Tibial nerve (tissue), 4 donors: Measurements from ENCODE around the gene ARHGAP15. TPM values are rescaled to one million over a fixed set of nuclear protein-coding genes. Genes with fewer than 3 reads are reported as not detected.

Source experiments
- DNase-seq, 2 donors: peaks; one replicate each; pipeline ENCODE4 v3.0.0-alpha.2; 2019; ENCODE audit warnings: low spot score in 2 of 2
- H3K27ac ChIP-seq, 4 donors: fragments of 200-600 bp; sonication (generic) in 3 of 4; one replicate each; pipeline ENCODE4 v1.5.1; 2017 to 2019; ENCODE audit warnings: mild to moderate bottlenecking in 1 of 4
- H3K27me3 ChIP-seq, 2 donors: fragments of 200-600 bp; sonication (generic) in 1 of 2; one replicate each; pipeline versions ENCODE4 v1.5.1 to v1.6.0; 2017 to 2019
- H3K36me3 ChIP-seq, 3 donors: fragments of 200-600 bp; sonication (generic); one replicate each; pipeline ENCODE4 v1.5.1; 2018 to 2019
- H3K4me1 ChIP-seq, 4 donors: fragments of 200-600 bp; sonication (generic) in 3 of 4; one replicate each; pipeline ENCODE4 v1.5.1; 2017 to 2019
- H3K4me3 ChIP-seq, 4 donors: fragments of 200-600 bp; sonication (generic) in 3 of 4; one replicate each; pipeline ENCODE4 v1.5.1; 2017 to 2019; ENCODE audit warnings: mild to moderate bottlenecking in 1 of 4, moderate library complexity in 1 of 4
- H3K9me3 ChIP-seq, 4 donors: fragments of 200-600 bp; sonication (generic) in 3 of 4; one replicate each; pipeline ENCODE4 v1.5.1; 2017 to 2019
- EP300 ChIP-seq, 2 donors: sonication (generic); formaldehyde crosslinking; IDR thresholded peaks; one replicate each; pipeline ENCODE4 v1.6.1; 2017; ENCODE audit warnings: antibody characterized with exemption in 2 of 2, mild to moderate bottlenecking in 1 of 2
- POLR2A ChIP-seq, 2 donors: fragments of 450-650 bp; IDR thresholded peaks; one replicate each; pipeline ENCODE4 v1.6.1; 2017; ENCODE audit warnings: antibody characterized with exemption in 2 of 2, mild to moderate bottlenecking in 2 of 2, moderate library complexity in 2 of 2
- WGBS, 2 donors: methylation state at CpG; one replicate each; pipeline ENCODE4 v1.1.5; 2018; 5-methylcytosine and 5-hydroxymethylcytosine counted together
- total RNA-seq, 4 donors: library from RNA; depleted of rRNA; stranded (reverse); fragments of >200 nt; gene quantifications; one replicate each; pipeline ENCODE4 v1.1.0, GENCODE V29; 2016
- TF ChIP-seq, protein P1 (sequence below), 5 experiments: fragments of 200-600 bp in 3 of 5; fragments of 450-650 bp in 2 of 5; sonication (generic) in 3 of 5; IDR thresholded peaks; one replicate each; pipeline ENCODE4 v1.5.1; 2016 to 2019; ENCODE audit warnings: antibody characterized with exemption in 5 of 5, mild to moderate bottlenecking in 3 of 5, moderate library complexity in 2 of 5

The ARHGAP15 gene
- total RNA-seq, 4 donors from 2014 or later = 22.6 to 47.4 (median 35.9) TPM

DNA sequence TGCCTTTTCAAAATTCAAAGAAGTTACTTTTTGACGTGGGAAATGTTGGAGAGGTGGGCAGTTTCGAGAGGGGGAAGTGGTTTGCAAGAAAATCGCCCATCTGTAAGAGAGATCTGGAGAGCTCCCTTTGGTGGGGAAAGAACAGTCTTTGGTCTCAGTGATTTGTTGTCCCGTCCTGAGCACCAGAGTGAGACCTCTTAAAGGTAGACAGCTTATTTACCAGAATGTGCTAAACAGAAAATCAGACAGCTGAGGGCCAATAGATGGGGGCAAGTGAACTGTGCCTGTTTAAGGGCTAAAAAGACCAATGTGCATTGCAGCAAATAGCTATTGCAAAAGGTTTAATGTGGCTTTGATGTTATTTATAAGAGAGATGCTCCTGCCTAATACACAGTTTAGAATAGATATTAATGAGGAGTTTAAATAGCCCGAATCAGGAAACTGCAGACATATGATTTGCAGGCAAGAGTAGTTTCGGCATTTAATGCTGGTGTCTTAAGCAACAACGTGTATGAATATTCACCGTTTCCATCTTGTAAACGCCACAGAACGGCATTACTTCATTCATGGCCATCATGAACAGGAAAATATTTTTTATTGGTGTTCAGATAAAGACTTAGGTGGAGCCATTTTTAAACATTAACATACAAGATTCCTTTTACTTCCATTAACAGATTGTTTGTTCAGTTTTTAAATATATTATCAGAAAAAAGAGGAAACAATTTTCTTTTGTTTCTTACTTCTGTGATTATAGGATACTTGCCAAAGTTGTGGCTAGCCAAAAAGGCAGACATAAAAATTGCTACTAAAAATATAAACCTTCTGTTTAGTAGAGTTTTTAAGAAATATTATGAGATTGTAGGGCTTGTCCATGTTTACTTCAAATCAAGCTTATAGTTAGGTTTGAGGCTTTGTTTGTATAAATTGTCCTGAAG is 29.6 kb downstream of the ARHGAP15 start:
- no peaks in the 10 kb centered on the region for H3K36me3 ChIP-seq
- H3K4me3 ChIP-seq = no peak overlapping the region
- no peak for TF ChIP-seq EP300 (IDR thresholded peaks at IDR 0.05)
- TF ChIP-seq POLR2A (IDR thresholded peaks at IDR 0.05) = no peak
- TF ChIP-seq, protein P1, sequence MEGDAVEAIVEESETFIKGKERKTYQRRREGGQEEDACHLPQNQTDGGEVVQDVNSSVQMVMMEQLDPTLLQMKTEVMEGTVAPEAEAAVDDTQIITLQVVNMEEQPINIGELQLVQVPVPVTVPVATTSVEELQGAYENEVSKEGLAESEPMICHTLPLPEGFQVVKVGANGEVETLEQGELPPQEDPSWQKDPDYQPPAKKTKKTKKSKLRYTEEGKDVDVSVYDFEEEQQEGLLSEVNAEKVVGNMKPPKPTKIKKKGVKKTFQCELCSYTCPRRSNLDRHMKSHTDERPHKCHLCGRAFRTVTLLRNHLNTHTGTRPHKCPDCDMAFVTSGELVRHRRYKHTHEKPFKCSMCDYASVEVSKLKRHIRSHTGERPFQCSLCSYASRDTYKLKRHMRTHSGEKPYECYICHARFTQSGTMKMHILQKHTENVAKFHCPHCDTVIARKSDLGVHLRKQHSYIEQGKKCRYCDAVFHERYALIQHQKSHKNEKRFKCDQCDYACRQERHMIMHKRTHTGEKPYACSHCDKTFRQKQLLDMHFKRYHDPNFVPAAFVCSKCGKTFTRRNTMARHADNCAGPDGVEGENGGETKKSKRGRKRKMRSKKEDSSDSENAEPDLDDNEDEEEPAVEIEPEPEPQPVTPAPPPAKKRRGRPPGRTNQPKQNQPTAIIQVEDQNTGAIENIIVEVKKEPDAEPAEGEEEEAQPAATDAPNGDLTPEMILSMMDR (IDR thresholded peaks at IDR 0.05) = no peak
- no peaks in the 10 kb centered on the region for H3K27me3 ChIP-seq
- peaks cover 0 to 14% (median 0%) of the 10 kb centered on the region in 4 donors for H3K4me1 ChIP-seq
- H3K9me3 ChIP-seq = no peaks in the 10 kb centered on the region
- WGBS, 2 donors = 58 to 63% methylated on average over 10 of the region's 10 CpGs
- no peak overlapping the region for H3K27ac ChIP-seq
- DNase-seq = no peak

DNA sequence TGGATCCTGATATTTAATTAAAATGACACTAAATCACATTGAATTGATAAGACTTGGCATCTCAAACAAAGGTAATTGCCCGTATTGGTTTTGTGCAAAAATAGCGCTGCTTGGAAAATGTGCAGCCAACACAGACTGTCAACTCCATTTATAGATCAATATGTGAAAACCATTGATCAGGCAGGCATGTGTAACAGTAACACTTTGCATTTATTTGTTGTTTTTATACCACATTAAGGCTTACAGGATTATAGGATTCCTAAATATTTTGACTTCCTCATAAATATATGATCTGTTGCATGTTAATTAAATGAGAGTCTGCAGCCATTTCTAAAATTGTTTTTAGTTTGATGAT is 30.2 kb downstream of the ARHGAP15 start:
- H3K4me1 ChIP-seq = peaks cover 0 to 14% (median 0%) of the 10 kb centered on the region in 4 donors

DNA sequence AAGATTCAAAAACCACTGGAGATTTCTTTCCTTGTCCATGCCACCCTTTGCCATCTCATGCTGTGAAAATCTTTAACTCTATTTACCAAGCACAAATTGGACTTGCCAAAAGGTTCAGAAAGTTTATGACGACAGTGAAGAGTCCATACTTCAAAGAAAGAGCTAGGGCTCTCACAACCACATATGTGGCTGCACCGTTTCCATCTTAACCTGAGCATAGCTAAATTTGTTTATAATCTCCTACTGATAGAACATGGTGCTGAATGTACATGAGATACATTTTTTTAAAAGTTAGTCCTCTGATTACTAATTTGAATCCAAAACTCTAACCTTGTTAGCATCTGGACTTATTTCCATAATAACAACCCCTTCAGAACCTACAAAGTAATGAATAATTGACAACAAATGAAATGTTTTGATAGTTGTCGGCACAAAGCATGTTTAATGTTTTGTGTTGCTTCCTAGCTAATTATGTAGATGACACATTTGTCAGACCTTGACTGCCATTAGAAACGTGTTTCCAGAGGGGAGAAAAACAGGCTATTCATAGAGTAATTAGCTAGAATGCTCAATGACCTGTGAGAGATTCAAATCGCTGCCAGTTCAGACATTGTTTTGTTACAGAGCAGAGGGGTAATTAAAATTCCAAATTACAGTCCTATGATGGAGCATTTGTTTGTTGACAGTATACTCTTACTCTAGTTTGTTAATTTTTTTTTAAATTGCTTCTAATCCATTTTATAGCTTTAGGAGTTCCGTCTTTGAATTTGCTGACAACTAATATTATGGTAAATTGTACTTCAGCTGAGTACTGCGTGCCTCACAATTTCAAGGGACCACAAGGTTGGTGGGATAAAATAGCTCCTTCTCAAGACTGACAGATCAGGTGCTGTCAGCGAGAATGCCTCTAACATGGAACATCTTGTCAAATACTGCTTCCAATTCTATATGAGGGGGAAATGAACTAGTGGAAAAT is 31.8 kb downstream of the ARHGAP15 start:
- TF ChIP-seq, protein P1 (IDR thresholded peaks at IDR 0.05) = no peak
- no peak for TF ChIP-seq POLR2A (IDR thresholded peaks at IDR 0.05)
- no peak for TF ChIP-seq EP300 (IDR thresholded peaks at IDR 0.05)
- no peak overlapping the region for H3K4me3 ChIP-seq
- no peaks in the 10 kb centered on the region for H3K36me3 ChIP-seq
- H3K27ac ChIP-seq = no peak overlapping the region
- peaks cover 0 to 14% (median 0%) of the 10 kb centered on the region in 4 donors for H3K4me1 ChIP-seq
- no peaks in the 10 kb centered on the region for H3K9me3 ChIP-seq
- H3K27me3 ChIP-seq = no peaks in the 10 kb centered on the region
- no peak for DNase-seq
- 77 to 79% methylated on average over 8 of the region's 8 CpGs for WGBS, 2 donors

More for the DNA sequence above, 30.2 kb downstream of the ARHGAP15 start:
- H3K36me3 ChIP-seq = no peaks in the 10 kb centered on the region
- H3K4me3 ChIP-seq = no peak overlapping the region
- no peaks in the 10 kb centered on the region for H3K9me3 ChIP-seq
- WGBS, 2 donors = 82 to 92% methylated on average over 2 of the region's 2 CpGs
- no peak for TF ChIP-seq POLR2A (IDR thresholded peaks at IDR 0.05)
- TF ChIP-seq EP300 (IDR thresholded peaks at IDR 0.05) = no peak
- H3K27ac ChIP-seq = no peak overlapping the region
- H3K27me3 ChIP-seq = no peaks in the 10 kb centered on the region
- no peak for DNase-seq

- no peaks in the 10 kb centered on the region for H3K27me3 ChIP-seq
- TF ChIP-seq, protein P1 (IDR thresholded peaks at IDR 0.05) = peak; percentile 41 to 64 (median 51)
- no peak for TF ChIP-seq POLR2A (IDR thresholded peaks at IDR 0.05)
- peaks cover 0 to 11% (median 0%) of the 10 kb centered on the region in 4 donors for H3K4me1 ChIP-seq
- no peaks in the 10 kb centered on the region for H3K36me3 ChIP-seq
- peak in 1 of 2 donors; percentile 33 for DNase-seq
- H3K9me3 ChIP-seq = no peaks in the 10 kb centered on the region
- no peak overlapping the region for H3K27ac ChIP-seq
- no peak overlapping the region for H3K4me3 ChIP-seq
- WGBS, 2 donors = 63% methylated on average over 12 of the region's 12 CpGs
These were observed 33.1 kb downstream of the ARHGAP15 start for GRCh38 chr2:143162123-143162837.

- Histone ChIP-seq H3K27ac (no peak overlapping the region), H3K4me1 (peaks cover 0 to 7% (median 0%) of the 10 kb centered on the region in 4 donors), H3K9me3 (no peaks in the 10 kb centered on the region), H3K27me3 (no peaks in the 10 kb centered on the region), H3K4me3 (no peak overlapping the region), H3K36me3 (no peaks in the 10 kb centered on the region)
- DNase-seq = no peak
- WGBS, 2 donors = 91% methylated on average over 1 of the region's 1 CpG
- no peak for TF ChIP-seq EP300 (IDR thresholded peaks at IDR 0.05)
- TF ChIP-seq, protein P1 (IDR thresholded peaks at IDR 0.05) = no peak
- TF ChIP-seq POLR2A (IDR thresholded peaks at IDR 0.05) = no peak
These were observed 33.8 kb downstream of the ARHGAP15 start for GRCh38 chr2:143162997-143163396.
